HUES48 (cell line): ENCODE measurements around the gene PIK3CA.
"Not testable (repeated sequence)": the region's sequence is repeated elsewhere in the genome, so short reads cannot be mapped to it uniquely, and the experiment has no call there.

ENCODE experiments used
- H3K27ac ChIP-seq: one replicate; pipeline ENCODE4 v1.7.0; 2013; ENCODE audit warnings: low read depth, low read length, inconsistent platforms
- H3K27me3 ChIP-seq: 2 replicates; pipeline ENCODE4 v1.6.1; 2013; ENCODE audit warnings: mild to moderate bottlenecking, low read length; ENCODE audit not compliant: control insufficient read depth, insufficient read depth
- H3K36me3 ChIP-seq: 2 replicates; pipeline ENCODE4 v1.6.1; 2013; ENCODE audit warnings: low read length; ENCODE audit not compliant: control insufficient read depth, insufficient read depth
- H3K4me1 ChIP-seq: 2 replicates; pipeline ENCODE4 v1.6.1; 2013; ENCODE audit warnings: mild to moderate bottlenecking, low read length; ENCODE audit not compliant: control insufficient read depth, insufficient read depth
- H3K4me3 ChIP-seq: 2 replicates; pipeline ENCODE4 v1.5.1; 2013; ENCODE audit warnings: mild to moderate bottlenecking, low read depth, low read length
- H3K9ac ChIP-seq: 2 replicates; pipeline ENCODE4 v1.6.1; 2013; ENCODE audit warnings: mild to moderate bottlenecking, low read depth, low read length, moderate library complexity
- H3K9me3 ChIP-seq: 2 replicates; pipeline ENCODE4 v1.6.1; 2013; ENCODE audit warnings: low read length; ENCODE audit not compliant: control insufficient read depth, insufficient read depth

PIK3CA gene

DNA sequence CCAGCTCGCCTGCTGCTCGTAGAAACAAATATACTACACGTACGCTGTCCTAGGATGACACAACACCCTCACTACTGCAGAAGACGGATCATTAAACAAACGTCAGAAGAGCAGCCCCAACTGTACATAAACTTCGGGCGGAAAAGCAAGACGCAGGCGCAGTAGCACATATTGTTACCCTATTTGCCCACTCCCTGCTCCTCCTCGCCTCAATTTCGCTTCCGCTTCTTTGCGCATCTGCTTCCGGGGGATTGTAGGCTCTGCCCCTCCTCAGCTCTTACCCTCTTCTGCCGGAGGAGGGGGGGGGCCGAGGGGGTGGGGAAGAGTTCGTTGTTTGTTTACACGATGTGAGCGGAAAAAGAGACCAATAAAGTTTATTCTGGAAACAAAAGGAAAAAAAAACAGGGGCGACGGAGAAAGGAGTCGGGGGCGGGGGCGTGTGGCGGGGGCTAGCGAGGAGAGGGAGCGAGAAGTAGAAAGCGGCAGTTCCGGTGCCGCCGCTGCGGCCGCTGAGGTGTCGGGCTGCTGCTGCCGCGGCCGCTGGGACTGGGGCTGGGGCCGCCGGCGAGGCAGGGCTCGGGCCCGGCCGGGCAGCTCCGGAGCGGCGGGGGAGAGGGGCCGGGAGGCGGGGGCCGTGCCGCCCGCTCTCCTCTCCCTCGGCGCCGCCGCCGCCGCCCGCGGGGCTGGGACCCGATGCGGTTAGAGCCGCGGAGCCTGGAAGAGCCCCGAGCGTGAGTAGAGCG is at the start of gene PIK3CA:
PIK3CA (plus strand) TSS at position 485 of the 743 bp plus-strand sequence. CDS start 50,469 bp downstream, outside the sequence.
- no peaks in the 10 kb centered on the region for H3K27me3 ChIP-seq

DNA sequence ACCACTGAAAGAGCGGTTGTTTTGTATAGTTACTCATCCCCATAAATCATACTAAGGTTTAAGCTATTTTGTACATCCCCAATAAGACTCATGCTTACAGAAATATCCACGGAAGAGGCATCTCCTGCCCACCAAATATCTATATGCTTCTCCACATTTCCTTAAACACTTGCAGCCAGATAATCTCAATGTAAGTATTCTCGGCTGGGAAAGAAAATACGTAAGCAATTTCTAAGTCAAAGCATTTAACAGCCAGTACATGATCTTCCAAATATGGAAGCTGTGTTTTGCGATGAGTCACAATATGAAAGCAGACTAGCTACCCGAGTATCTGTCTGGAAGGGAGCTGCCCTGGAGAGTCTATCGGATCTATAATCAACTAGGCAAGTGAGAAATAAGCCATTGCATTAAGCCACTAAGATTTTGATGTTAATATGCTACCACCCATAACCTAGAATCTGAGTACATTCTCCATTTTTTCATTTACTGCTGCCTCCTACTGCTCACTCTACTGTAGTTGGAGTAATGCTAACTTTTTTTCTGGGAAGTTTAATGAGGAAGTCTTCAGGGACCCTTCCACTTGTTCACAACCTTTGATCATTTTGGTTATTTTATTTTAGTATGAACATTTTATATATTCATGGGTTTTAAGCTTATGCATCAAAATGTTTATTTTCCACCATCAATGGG is 49.6 kb upstream of the PIK3CA start:
- H3K4me3 ChIP-seq = no peak overlapping the region
- H3K9me3 ChIP-seq = no peaks in the 10 kb centered on the region
- no peaks in the 10 kb centered on the region for H3K36me3 ChIP-seq

More for the DNA sequence above, at the start of gene PIK3CA:
- Histone ChIP-seq H3K27ac (peak within 1 kb of the TSS; percentile 85), H3K36me3 (no peaks in the 10 kb centered on the region), H3K9me3 (no peaks in the 10 kb centered on the region), H3K4me3 (peak within 1 kb of the TSS; percentile 98), H3K4me1 (peaks cover 20% of the 10 kb centered on the region), H3K9ac (peak within 1 kb of the TSS; percentile 74)

DNA sequence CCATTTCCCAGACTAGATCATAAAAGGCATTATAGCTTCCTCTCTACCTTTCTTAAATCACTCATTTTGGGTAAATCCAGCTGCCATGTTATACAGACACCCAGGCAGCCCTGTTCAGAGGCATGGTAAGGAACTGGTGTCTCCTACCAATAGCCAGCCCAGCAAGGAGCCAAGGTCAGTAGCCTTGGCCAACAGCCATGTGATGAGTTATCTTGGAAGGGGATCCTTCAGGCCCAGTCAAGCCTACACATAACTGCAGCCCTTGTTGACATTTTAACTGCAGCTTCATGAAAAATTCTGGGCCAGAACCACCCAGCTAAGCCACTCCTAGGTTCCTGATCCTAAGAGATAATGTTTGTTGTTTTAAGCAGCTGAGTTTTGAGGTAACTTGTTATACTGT is 47.5 kb upstream of the PIK3CA start:
- Histone ChIP-seq H3K27me3 (no peaks in the 10 kb centered on the region), H3K27ac (no peak overlapping the region), H3K9me3 (no peaks in the 10 kb centered on the region), H3K9ac (no peak overlapping the region), H3K4me3 (no peak overlapping the region), H3K4me1 (peaks cover 4% of the 10 kb centered on the region; the same call in 1 of the 2 replicates), H3K36me3 (no peaks in the 10 kb centered on the region)

More for the DNA sequence above, 49.6 kb upstream of the PIK3CA start:
- H3K27ac ChIP-seq = no peak overlapping the region
- H3K4me1 ChIP-seq = peaks cover 4% of the 10 kb centered on the region; the same call in 1 of the 2 replicates
- no peaks in the 10 kb centered on the region for H3K27me3 ChIP-seq
- no peak overlapping the region for H3K9ac ChIP-seq

DNA sequence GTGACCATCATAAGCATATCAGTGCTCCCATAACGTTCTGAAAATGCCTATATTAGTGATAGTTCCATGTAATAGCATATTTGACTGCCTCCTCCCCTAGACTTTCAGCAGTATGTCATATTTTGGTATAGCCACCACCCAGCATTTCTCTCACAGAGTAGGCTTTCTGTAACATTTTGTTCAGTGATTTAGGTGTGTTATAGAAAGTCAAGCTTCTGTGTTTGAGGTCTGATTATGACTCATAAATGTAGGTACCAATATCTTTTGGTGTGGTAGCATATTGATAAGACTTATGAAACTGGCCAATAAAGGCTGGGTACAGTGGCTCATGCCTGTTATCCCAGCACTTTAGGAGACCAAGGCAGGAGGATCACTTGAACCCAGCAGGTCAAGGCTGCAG is 42.3 kb upstream of the PIK3CA start:
- Histone ChIP-seq H3K36me3 (no peaks in the 10 kb centered on the region), H3K9ac (no peak overlapping the region), H3K27me3 (no peaks in the 10 kb centered on the region), H3K27ac (no peak overlapping the region), H3K4me1 (no peaks in the 10 kb centered on the region), H3K9me3 (0 out of 2 replicates have a peak, but pooled peaks cover 2% of the 10 kb centered on the region), H3K4me3 (no peak overlapping the region)

DNA sequence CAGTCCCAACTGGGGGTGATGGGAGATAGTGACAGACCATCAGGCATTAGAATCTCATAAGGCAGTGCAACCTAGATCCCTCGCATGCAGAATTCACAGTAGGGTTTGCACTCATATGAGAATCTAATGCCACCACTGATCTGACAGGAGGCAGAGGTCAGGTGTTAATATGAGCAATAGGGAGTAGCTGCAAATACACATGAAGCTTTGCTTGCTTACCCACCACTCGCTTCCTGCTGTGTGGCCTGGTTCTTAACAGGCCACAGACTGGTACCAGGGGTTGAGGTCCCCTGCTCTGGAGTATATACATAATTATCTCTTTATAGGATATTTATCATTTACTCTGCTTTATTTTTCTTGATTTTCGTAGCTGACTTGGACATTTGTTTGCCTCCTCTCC is 40.5 kb upstream of the PIK3CA start:
- Histone ChIP-seq H3K4me1 (no peaks in the 10 kb centered on the region), H3K27me3 (no peaks in the 10 kb centered on the region), H3K27ac (no peak overlapping the region), H3K9me3 (0 out of 2 replicates have a peak, but pooled peaks cover 2% of the 10 kb centered on the region), H3K4me3 (no peak overlapping the region), H3K9ac (no peak overlapping the region), H3K36me3 (no peaks in the 10 kb centered on the region)

DNA sequence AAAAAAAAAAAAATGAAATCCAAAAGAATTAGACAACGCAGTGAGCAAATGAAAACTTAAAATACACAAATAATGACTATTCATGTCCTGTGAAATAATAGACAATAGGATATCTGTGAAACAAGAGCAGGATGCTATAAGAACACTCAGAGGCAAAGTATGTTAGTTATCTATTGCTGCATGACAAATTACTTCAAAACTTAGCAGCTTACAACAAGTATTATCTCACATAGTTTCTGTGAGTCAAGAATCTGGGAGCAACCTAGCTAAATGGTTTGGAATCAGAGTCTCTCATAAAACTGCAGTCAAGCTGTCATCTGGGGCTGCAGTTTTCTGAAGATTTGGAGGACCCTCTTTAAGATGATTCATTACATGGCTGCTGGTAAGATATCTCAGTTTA is 40.1 kb upstream of the PIK3CA start:
- 0 out of 2 replicates have a peak, but pooled peaks cover 2% of the 10 kb centered on the region for H3K9me3 ChIP-seq
- H3K9ac ChIP-seq = no peak overlapping the region
- H3K27ac ChIP-seq = no peak overlapping the region
- no peaks in the 10 kb centered on the region for H3K36me3 ChIP-seq
- no peaks in the 10 kb centered on the region for H3K4me1 ChIP-seq
- H3K27me3 ChIP-seq = no peaks in the 10 kb centered on the region
- H3K4me3 ChIP-seq = no peak overlapping the region

DNA sequence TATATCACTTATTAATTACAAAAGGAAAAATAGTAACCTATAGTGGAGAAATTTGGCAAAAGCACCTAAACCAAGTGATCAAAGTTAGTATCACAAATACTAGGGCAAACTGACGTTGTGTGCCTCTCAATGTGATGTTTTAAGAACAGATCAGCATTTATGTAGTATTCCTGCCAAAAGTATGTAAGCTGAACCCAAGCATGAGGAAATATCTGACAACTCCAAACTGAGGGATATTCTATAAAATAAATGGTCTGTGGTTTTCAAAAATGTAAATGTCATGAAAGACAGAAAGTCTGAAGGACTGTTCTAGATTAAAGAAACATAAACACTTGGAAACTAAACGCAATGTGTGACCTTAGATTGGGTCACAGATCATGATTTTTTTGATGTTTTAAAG is 34.3 kb upstream of the PIK3CA start:
- no peaks in the 10 kb centered on the region for H3K27me3 ChIP-seq
- no peak overlapping the region for H3K4me3 ChIP-seq
- no peaks in the 10 kb centered on the region for H3K4me1 ChIP-seq
- H3K36me3 ChIP-seq = no peaks in the 10 kb centered on the region
- no peak overlapping the region for H3K9ac ChIP-seq
- peaks cover 7% of the 10 kb centered on the region; the same call in 1 of the 2 replicates for H3K9me3 ChIP-seq
- no peak overlapping the region for H3K27ac ChIP-seq

DNA sequence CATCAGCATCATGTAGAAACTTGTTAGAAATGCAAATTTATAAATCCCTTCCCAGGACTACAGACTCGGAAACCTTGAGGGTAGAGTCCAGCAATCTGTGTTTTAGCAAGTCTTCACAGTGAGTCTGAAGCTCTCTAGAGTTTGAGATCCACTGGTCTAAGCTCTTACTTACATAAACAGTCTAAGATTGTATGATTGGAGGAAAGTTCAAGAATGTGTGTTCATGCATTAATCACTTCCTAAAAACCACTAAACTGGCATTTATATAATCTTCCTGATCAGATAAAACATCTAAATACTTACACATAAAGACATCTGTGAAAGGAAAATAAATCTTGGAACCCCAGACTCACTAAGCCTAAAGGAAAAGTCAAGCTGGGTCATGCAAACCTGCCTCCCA is 32.7 kb upstream of the PIK3CA start:
- not testable (repeated sequence) for H3K27ac ChIP-seq, H3K36me3 ChIP-seq, H3K4me1 ChIP-seq, H3K9me3 ChIP-seq, H3K9ac ChIP-seq, H3K27me3 ChIP-seq, H3K4me3 ChIP-seq

DNA sequence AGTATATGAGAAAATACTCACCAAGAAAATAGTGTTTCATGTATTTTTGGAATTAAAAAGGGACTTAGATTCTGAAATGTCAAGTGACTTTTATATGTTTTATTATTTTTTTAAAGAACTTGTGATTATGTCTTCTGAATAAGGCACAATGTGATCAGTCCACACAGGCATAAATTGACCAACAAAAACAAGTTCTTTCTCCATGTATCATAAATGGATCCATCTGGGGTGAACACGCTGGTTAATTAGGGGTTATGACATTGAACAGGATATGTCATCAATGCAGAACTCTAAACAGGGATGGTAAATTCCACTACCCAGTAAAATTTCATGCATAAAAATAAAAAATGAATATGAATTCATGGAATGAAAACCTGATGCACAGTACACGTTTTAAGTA is 31.3 kb upstream of the PIK3CA start:
- H3K9ac ChIP-seq = no peak overlapping the region
- no peaks in the 10 kb centered on the region for H3K27me3 ChIP-seq
- no peak overlapping the region for H3K27ac ChIP-seq
- H3K4me1 ChIP-seq = no peaks in the 10 kb centered on the region
- H3K9me3 ChIP-seq = peaks cover 7% of the 10 kb centered on the region; the same call in 1 of the 2 replicates
- no peak overlapping the region for H3K4me3 ChIP-seq
- H3K36me3 ChIP-seq = no peaks in the 10 kb centered on the region

DNA sequence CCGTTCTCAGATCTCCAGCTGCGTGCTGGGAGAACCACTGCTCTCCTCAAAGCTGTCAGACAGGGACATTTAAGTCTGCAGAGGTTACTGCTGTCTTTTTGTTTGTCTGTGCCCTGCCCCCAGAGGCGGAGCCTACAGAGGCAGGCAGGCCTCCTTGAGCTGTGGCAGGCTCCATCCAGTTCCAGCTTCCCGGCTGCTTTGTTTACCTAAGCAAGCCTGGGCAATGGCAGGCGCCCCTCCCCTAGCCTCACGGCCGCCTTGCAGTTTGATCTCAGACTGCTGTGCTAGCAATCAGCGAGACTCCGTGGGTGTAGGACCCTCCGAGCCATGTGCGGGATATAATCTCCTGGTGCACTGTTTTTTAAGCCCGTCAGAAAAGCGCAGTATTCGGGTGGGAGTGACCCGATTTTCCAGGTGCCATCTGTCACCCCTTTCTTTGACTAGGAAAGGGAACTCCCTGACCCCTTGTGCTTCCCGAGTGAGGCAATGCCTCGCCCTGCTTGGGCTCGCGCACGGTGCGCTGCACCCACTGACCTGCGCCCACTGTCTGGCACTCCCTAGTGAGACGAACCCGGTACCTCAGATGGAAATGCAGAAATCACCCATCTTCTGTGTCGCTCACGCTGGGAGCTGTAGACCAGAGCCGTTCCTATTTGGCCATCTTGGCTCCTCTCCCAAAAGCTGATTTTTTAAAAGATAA is 15.8 kb upstream of the PIK3CA start:
- H3K9ac ChIP-seq, H3K9me3 ChIP-seq, H3K4me1 ChIP-seq, H3K27me3 ChIP-seq, H3K4me3 ChIP-seq, H3K27ac ChIP-seq, H3K36me3 ChIP-seq: not testable (repeated sequence)

DNA sequence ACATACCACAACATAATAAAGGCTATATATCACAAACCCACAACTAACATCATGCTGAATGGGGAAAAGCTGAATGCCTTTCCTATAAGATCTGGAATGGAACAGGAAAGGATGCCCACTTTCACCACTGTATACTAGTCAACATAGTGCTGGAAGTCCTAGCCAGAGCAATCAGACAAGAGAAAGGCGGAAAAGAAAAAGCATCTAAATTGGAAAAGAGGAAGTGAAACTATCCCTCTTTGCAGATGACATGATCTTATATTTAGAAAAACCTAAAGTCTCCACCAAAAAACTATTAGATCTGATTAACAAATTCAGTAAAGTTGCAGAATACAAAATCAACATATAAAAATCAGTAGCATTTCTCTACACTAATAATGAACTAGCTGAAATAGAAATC is 14.6 kb upstream of the PIK3CA start:
- H3K9me3 ChIP-seq = peaks cover 9% of the 10 kb centered on the region; the same call in 1 of the 2 replicates
- no peak overlapping the region for H3K9ac ChIP-seq
- no peaks in the 10 kb centered on the region for H3K36me3 ChIP-seq
- no peaks in the 10 kb centered on the region for H3K27me3 ChIP-seq
- no peak overlapping the region for H3K4me3 ChIP-seq
- H3K27ac ChIP-seq = no peak overlapping the region
- H3K4me1 ChIP-seq = no peaks in the 10 kb centered on the region
